ENCODE data around the gene GALNT2. TPM values are rescaled to one million over a fixed set of nuclear protein-coding genes. Genes with fewer than 3 reads are reported as not detected.

GALNT2 gene
- total and polyA plus RNA-seq, 2 of the 13 experiments (the other 11 are each of a cell fraction or from before 2014, with no cell fraction given), result 39.3 to 39.6 TPM

GRCh38 chr1:230104395-230105244 lies 37.6 kb downstream of the GALNT2 start (continued):
- TF ChIP-seq ARID3A (IDR thresholded peaks at IDR 0.05; ENCODE audit: low read depth, low read length), result no peak
- TF ChIP-seq ZNF800 (CRISPR knock-in tag; IDR thresholded peaks at IDR 0.05), result no peak
- no peak for TF ChIP-seq TCF12 (IDR thresholded peaks at IDR 0.05)
- TF ChIP-seq TCF12 (CRISPR knock-in tag; IDR thresholded peaks at IDR 0.05), result no peak
- no peak; the same call in 1 of the 2 replicates for TF ChIP-seq MYC (CRISPR knock-in tag; IDR thresholded peaks at IDR 0.05; ENCODE audit: borderline replicate concordance)
- TF ChIP-seq ZBTB34 (CRISPR knock-in tag; IDR thresholded peaks at IDR 0.05), result peak; percentile 46; the same call in 1 of the 2 replicates
- TF ChIP-seq SP1 (IDR thresholded peaks at IDR 0.05), result no peak
- peak; percentile 16; the same call in 1 of the 2 replicates for TF ChIP-seq SP1 (CRISPR knock-in tag; IDR thresholded peaks at IDR 0.05)
- no peak for TF ChIP-seq KLF12 (CRISPR knock-in tag; IDR thresholded peaks at IDR 0.05; ENCODE audit: borderline replicate concordance)
- TF ChIP-seq SRY (CRISPR knock-in tag; IDR thresholded peaks at IDR 0.05), result 0 out of 2 replicates have a peak, but pooled peaks have one; percentile 56
- no peak for TF ChIP-seq CHCHD3 (CRISPR knock-in tag; IDR thresholded peaks at IDR 0.05)
- 0 out of 2 replicates have a peak, but pooled peaks have one; percentile 56 for TF ChIP-seq IKZF5 (CRISPR knock-in tag; IDR thresholded peaks at IDR 0.05)
- TF ChIP-seq SMARCE1 (IDR thresholded peaks at IDR 0.05; ENCODE audit: borderline replicate concordance), result no peak
- TF ChIP-seq MED1 (CRISPR knock-in tag; IDR thresholded peaks at IDR 0.05), result peak; percentile 80
- TF ChIP-seq NCOA2 (CRISPR knock-in tag; IDR thresholded peaks at IDR 0.05), result peak; percentile 40; the same call in 1 of the 2 replicates
- TF ChIP-seq ZNF33A (CRISPR knock-in tag; IDR thresholded peaks at IDR 0.05; ENCODE audit: borderline replicate concordance), result no peak
- TF ChIP-seq ATF5 (CRISPR knock-in tag; IDR thresholded peaks at IDR 0.05; ENCODE audit: low read depth), result no peak
- no peak; the same call in 1 of the 2 replicates for TF ChIP-seq ZNF362 (CRISPR knock-in tag; IDR thresholded peaks at IDR 0.05; ENCODE audit: borderline replicate concordance)
- TF ChIP-seq CBX5 (CRISPR knock-in tag; IDR thresholded peaks at IDR 0.05; ENCODE audit: borderline replicate concordance), result 0 out of 2 replicates have a peak, but pooled peaks have one; percentile 70
- TF ChIP-seq MEF2D (CRISPR knock-in tag; IDR thresholded peaks at IDR 0.05), result no peak
- no peak for TF ChIP-seq TMF1 (CRISPR knock-in tag; IDR thresholded peaks at IDR 0.05; ENCODE audit: low read depth)
- peak; percentile 40; the same call in 1 of the 2 replicates for TF ChIP-seq HMG20B (CRISPR knock-in tag; conservative IDR thresholded peaks at IDR 0.05)

Data from HepG2 (cell line).